Endothelial cell of umbilical vein (primary cell): ENCODE data around the gene WDR48. TPM values are rescaled to one million over a fixed set of nuclear protein-coding genes. Genes with fewer than 3 reads are reported as not detected.

Source experiments
- BruUV-seq: library from RNA; stranded (reverse); fragments of 400-500 nt; replicated peaks from 2 replicates; lab custom pipeline; 2021; lab: Mats Ljungman, UMichigan
- CTCF ChIA-PET: fragments of 300-600, 350-600 bp; sonication (Branson Sonifier 250); formaldehyde crosslinking; loops from one replicate; lab custom pipeline; 2021; ENCODE audit warnings: antibody characterized with exemption, inconsistent platforms; lab: Charles Lee
- POLR2A ChIA-PET: fragments of 300-600, 350-600 bp; sonication (Branson Sonifier 250); formaldehyde crosslinking; loops from one replicate; lab custom pipeline; 2021; ENCODE audit warnings: antibody characterized with exemption, inconsistent platforms; lab: Charles Lee
- DNase-seq: peaks from one replicate; pipeline ENCODE4 v3.0.0-alpha.2; 2011; ENCODE audit warnings: low read depth, low spot score
- FAIRE-seq: peaks from 2 replicates; lab custom pipeline; 2011; peaks lifted over from hg19 to GRCh38; lab: Jason Lieb, UNC
- H2AFZ ChIP-seq: 2 replicates; pipeline ENCODE4 v1.6.0; 2012; ENCODE audit warnings: low read depth, low read length, control low read depth, inconsistent platforms
- H3K27ac ChIP-seq: 2 replicates; pipeline ENCODE4 v1.5.1; 2011; ENCODE audit warnings: low read depth, mild to moderate bottlenecking, control low read depth, low read length, moderate library complexity; ENCODE audit not compliant: insufficient read depth
- H3K27me3 ChIP-seq, 2 experiments: 2 replicates each; pipeline versions ENCODE4 v1.6.0 to v1.6.1; 2011; ENCODE audit warnings: low read length in 2 of 2, mixed read lengths in 1 of 2; ENCODE audit not compliant: control insufficient read depth in 2 of 2, insufficient read depth in 2 of 2
- H3K36me3 ChIP-seq, 2 experiments: 2 replicates in 1 of 2; 3 replicates in 1 of 2; pipeline ENCODE4 v1.5.1; 2011; ENCODE audit warnings: low read length in 2 of 2, mild to moderate bottlenecking in 1 of 2, moderate library complexity in 1 of 2; ENCODE audit not compliant: control insufficient read depth in 2 of 2, insufficient read depth in 2 of 2; ENCODE audit errors: extremely low read depth in 1 of 2
- H3K4me1 ChIP-seq: 3 replicates; pipeline ENCODE4 v1.5.1; 2011; ENCODE audit warnings: mild to moderate bottlenecking, low read length; ENCODE audit not compliant: control insufficient read depth, insufficient read depth; ENCODE audit errors: extremely low read depth
- H3K4me2 ChIP-seq: 2 replicates; pipeline ENCODE4 v1.6.1; 2011; ENCODE audit warnings: low read length, control low read depth, mixed read lengths; ENCODE audit not compliant: insufficient read depth
- H3K4me3 ChIP-seq, 3 experiments: fragments of 200-600 bp in 1 of 3; sonication (generic), shearing (Covaris generic) in 1 of 3; replicated peaks in 1 of 3; 2 replicates each; pipeline ENCODE4 v1.5.1; 2011 to 2016; ENCODE audit warnings: control low read depth in 3 of 3, low read length in 3 of 3, mild to moderate bottlenecking in 2 of 3, inconsistent platforms in 1 of 3, low read depth in 1 of 3, moderate library complexity in 1 of 3; ENCODE audit not compliant: insufficient read depth in 1 of 3
- H3K79me2 ChIP-seq: 2 replicates; pipeline ENCODE4 v1.6.0; 2012; ENCODE audit warnings: low read length, inconsistent platforms; ENCODE audit not compliant: control insufficient read depth, insufficient read depth
- H3K9ac ChIP-seq: replicated peaks from 2 replicates; pipeline ENCODE3; 2011; ENCODE audit warnings: low read length, control low read depth; ENCODE audit not compliant: insufficient read depth; ENCODE audit errors: extremely low read depth
- H3K9me1 ChIP-seq: replicated peaks from 3 replicates; pipeline ENCODE4 v1.6.0; 2011; ENCODE audit warnings: mild to moderate bottlenecking, low read length; ENCODE audit not compliant: control insufficient read depth, insufficient read depth; ENCODE audit errors: extremely low read depth
- H3K9me3 ChIP-seq: replicated peaks from 2 replicates; pipeline ENCODE4 v1.5.1; 2012; ENCODE audit warnings: low read length, inconsistent platforms; ENCODE audit not compliant: control insufficient read depth, insufficient read depth
- H4K20me1 ChIP-seq: replicated peaks from 2 replicates; pipeline ENCODE3; 2011; ENCODE audit warnings: mild to moderate bottlenecking, low read length; ENCODE audit not compliant: control insufficient read depth, insufficient read depth; ENCODE audit errors: extremely low read depth
- CTCF ChIP-seq, 2 donors: IDR thresholded peaks; 1 replicate in 1 of 2; 2 replicates in 1 of 2; pipeline ENCODE4 v1.5.1; 2011; ENCODE audit warnings: low read length in 2 of 2, mild to moderate bottlenecking in 2 of 2, moderate library complexity in 2 of 2, control low read depth in 1 of 2, inconsistent platforms in 1 of 2, low read depth in 1 of 2; ENCODE audit not compliant: insufficient read depth in 1 of 2; ENCODE audit errors: extremely low read depth in 1 of 2
- EZH2 ChIP-seq: IDR thresholded peaks from 2 replicates; pipeline ENCODE4 v1.6.1; 2012; ENCODE audit warnings: borderline replicate concordance, low read depth, mild to moderate bottlenecking, moderate library complexity, low read length, inconsistent platforms; ENCODE audit not compliant: severe bottlenecking
- FOS ChIP-seq: IDR thresholded peaks from 2 replicates; pipeline ENCODE4 v1.6.1; 2011; ENCODE audit warnings: mild to moderate bottlenecking, low read length, moderate library complexity, borderline replicate concordance; ENCODE audit not compliant: insufficient read depth
- GATA2 ChIP-seq: IDR thresholded peaks from 2 replicates; pipeline ENCODE4 v1.7.0; 2011; ENCODE audit warnings: low read depth, mild to moderate bottlenecking, moderate library complexity, mixed read lengths, low read length; ENCODE audit not compliant: insufficient read length, insufficient read depth
- JUN ChIP-seq: IDR thresholded peaks from 2 replicates; pipeline ENCODE4 v1.6.1; 2011; ENCODE audit warnings: borderline replicate concordance, low read depth; ENCODE audit not compliant: insufficient read length, insufficient read depth
- MAX ChIP-seq: IDR thresholded peaks from 2 replicates; pipeline ENCODE4 v1.6.1; 2011; ENCODE audit not compliant: insufficient read depth, insufficient read length
- MYC ChIP-seq: IDR thresholded peaks from one replicate; pipeline ENCODE4 v1.6.1; 2011; ENCODE audit warnings: mild to moderate bottlenecking, low read depth, low read length
- POLR2A ChIP-seq: IDR thresholded peaks from 2 replicates; pipeline ENCODE4 v1.6.1; 2012; ENCODE audit warnings: low read depth, mild to moderate bottlenecking, control low read depth, low read length
- POLR2AphosphoS5 ChIP-seq: IDR thresholded peaks from 2 replicates; pipeline ENCODE4 v1.6.1; 2012; ENCODE audit warnings: low read depth, mild to moderate bottlenecking, control low read depth, low read length, moderate library complexity; ENCODE audit not compliant: insufficient read depth
- dilution Hi-C: fragments of 300-500 bp; cut with MboI; formaldehyde crosslinking; loops from one replicate; pipeline ENCODE4 v1.15.0; 2019; ENCODE audit warnings: low sequenced_read_pairs; ENCODE audit not compliant: extremely low pct_ligation_motif_present
- intact Hi-C: fragments of 100-400 bp; cut with micrococcal nuclease; formaldehyde crosslinking; loops from one replicate; pipeline ENCODE4 v1.10.0; 2022
- polyA plus RNA-seq, 4 experiments: library from polyadenylated mRNA; depleted of rRNA in 3 of 4; stranded (reverse) in 3 of 4; unstranded in 1 of 4; fragments of >200 nt; gene quantifications; 2 replicates each; pipeline versions ENCODE4 v1.2.1 to v1.2.3, GENCODE V29; 2011 to 2012; ENCODE audit warnings: missing spikeins in 1 of 4
- total RNA-seq: library from RNA; stranded (reverse); gene quantifications from 2 replicates; pipeline ENCODE4 v1.2.3, GENCODE V29; 2021

The WDR48 gene
- total and polyA plus RNA-seq, 2 donors (not counting 3 experiments of a cell fraction or from before 2014, with no cell fraction given), result 13.7 to 25.3 TPM

GRCh38 chr3:39086144-39086543, 34.3 kb downstream of the WDR48 start:
- Histone ChIP-seq H3K36me3 (peaks cover 4 to 9% of the 10 kb centered on the region in 2 experiments), H3K4me1 (no peaks in the 10 kb centered on the region), H3K9me3 (no peaks in the 10 kb centered on the region), H4K20me1 (no peaks in the 10 kb centered on the region), H3K4me2 (no peak overlapping the region), H3K27ac (no peak overlapping the region), H3K9me1 (no peaks in the 10 kb centered on the region), H3K27me3 (no peaks in the 10 kb centered on the region), H3K9ac (no peak overlapping the region), H3K79me2 (no peaks in the 10 kb centered on the region), H2AFZ (no peak overlapping the region), H3K4me3 (no peak overlapping the region)
- BruUV-seq, result no TSS peak
- intact Hi-C loops (no loop called here), dilution Hi-C loops (no loop called here)
- ChIA-PET POLR2A (no interaction called here), CTCF (interaction anchor here (1.5 to 3.4 kb wide), 2 partner anchors 202 to 205 kb away, joined by 4 to 18 read pairs; no protein-coding TSS in a partner anchor)
- DNase-seq (no peak), FAIRE-seq (no peak)
- no peak for TF ChIP-seq JUN
- TF ChIP-seq CTCF (IDR thresholded peaks at IDR 0.05; ENCODE audit: extremely low read depth in 1 of 2, insufficient read depth in 1 of 2, low read depth in 1 of 2, low read length in 2 of 2), result no peak
- no peak for TF ChIP-seq FOS
- TF ChIP-seq POLR2AphosphoS5, result no peak
- no peak for TF ChIP-seq POLR2A
- TF ChIP-seq EZH2, result no peak
- TF ChIP-seq GATA2, result no peak
- no peak for TF ChIP-seq MYC
- no peak for TF ChIP-seq MAX
